GM13976 (cell line): Measurements from ENCODE around the gene CCDC195.

Experiments used
- DNase-seq: peaks from one replicate; pipeline ENCODE4 v3.0.0; 2012; ENCODE audit warnings: low spot score
- in situ Hi-C: fragments of 300-500 bp; cut with MboI; formaldehyde crosslinking; loops from one replicate; pipeline ENCODE4 v1.12.0; 2022; ENCODE audit warnings: low sequenced_read_pairs, mixed read lengths, inconsistent platforms; ENCODE audit not compliant: unreplicated experiment
- TF ChIP-seq, protein P1 (sequence below): IDR thresholded peaks from 2 replicates; pipeline ENCODE4 v1.5.1; 2012; ENCODE audit warnings: borderline replicate concordance, mild to moderate bottlenecking; ENCODE audit not compliant: insufficient read depth; ENCODE audit errors: extremely low read depth, missing control alignments, control extremely low read depth

Gene CCDC195

DNA sequence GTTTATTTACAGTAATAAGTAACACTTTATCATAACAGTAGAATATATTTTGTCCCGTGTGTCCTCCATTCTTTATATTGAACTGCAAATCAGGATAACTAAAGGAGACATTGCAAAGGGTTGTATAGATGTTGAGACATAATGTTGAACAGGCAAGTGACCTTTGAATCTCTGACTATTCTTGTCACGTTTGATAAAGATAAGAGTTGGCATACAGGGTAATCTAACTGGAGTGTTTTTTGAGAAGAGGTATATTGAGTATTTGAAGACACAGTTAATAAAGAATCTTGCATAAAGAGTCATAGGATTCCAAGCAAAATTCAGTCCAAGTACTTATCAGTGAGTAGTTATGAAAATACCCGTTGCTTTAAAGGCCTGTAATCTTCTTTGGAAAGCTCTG is 21.7 kb downstream of the CCDC195 start:
- in situ Hi-C loops = no loop called here
- TF ChIP-seq, protein P1, sequence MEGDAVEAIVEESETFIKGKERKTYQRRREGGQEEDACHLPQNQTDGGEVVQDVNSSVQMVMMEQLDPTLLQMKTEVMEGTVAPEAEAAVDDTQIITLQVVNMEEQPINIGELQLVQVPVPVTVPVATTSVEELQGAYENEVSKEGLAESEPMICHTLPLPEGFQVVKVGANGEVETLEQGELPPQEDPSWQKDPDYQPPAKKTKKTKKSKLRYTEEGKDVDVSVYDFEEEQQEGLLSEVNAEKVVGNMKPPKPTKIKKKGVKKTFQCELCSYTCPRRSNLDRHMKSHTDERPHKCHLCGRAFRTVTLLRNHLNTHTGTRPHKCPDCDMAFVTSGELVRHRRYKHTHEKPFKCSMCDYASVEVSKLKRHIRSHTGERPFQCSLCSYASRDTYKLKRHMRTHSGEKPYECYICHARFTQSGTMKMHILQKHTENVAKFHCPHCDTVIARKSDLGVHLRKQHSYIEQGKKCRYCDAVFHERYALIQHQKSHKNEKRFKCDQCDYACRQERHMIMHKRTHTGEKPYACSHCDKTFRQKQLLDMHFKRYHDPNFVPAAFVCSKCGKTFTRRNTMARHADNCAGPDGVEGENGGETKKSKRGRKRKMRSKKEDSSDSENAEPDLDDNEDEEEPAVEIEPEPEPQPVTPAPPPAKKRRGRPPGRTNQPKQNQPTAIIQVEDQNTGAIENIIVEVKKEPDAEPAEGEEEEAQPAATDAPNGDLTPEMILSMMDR = no peak
- no peak for DNase-seq

DNA sequence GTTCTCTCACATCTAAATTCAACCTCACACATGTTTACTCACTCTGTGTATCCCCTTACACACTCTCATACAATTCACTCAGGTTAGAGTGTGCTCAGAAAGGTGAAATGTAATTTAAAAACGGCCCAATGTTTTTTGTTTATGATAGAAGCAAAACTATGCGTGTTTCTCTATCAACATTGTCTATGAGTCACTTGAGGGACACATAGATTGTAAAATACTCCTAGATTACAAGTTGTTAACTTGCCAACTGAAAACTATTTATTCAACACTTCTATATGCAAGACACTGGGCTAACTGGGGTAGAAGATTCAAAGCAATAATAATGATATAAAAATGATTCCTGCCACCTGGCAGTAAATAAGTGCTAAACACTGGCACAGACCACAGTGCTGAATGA is 24.6 kb downstream of the CCDC195 start:
- DNase-seq = no peak
- TF ChIP-seq, protein P1 = no peak
- in situ Hi-C loops = no loop called here

GRCh38 chr2:224690868-224691267 is 25.3 kb downstream of the CCDC195 start:
- TF ChIP-seq, protein P1 = no peak
- in situ Hi-C loops = no loop called here
- no peak for DNase-seq

GRCh38 chr2:224689539-224689938 is 26.6 kb downstream of the CCDC195 start:
- DNase-seq = no peak
- TF ChIP-seq, protein P1 = no peak
- in situ Hi-C loops = no loop called here

- DNase-seq = no peak
- TF ChIP-seq, protein P1 = no peak
- in situ Hi-C loops = no loop called here
These were observed 27.2 kb downstream of the CCDC195 start for GRCh38 chr2:224688997-224689396.

DNA sequence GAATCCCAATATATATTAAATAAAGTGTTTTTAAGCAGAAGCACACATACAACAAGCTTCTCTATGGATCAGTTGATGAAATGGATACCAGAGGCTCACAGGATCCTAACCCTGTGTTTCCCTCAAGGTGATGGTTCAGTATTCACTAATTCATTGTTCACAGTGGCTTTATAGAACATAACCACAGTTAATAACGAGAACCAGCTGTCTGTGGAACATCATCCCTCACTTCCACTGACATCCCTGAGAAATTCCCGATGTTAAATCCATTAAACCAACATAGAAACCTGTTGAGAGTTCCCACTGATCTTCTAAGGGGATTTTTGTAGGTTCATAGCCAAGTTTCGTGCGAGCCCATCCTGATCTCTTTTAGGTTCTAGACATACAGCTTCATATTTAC is 29.0 kb downstream of the CCDC195 start:
- TF ChIP-seq, protein P1 = no peak
- in situ Hi-C loops = no loop called here
- no peak for DNase-seq

- in situ Hi-C loops = no loop called here
- DNase-seq = no peak
- TF ChIP-seq, protein P1 = no peak
These were observed 31.0 kb downstream of the CCDC195 start for GRCh38 chr2:224685121-224685520.
